Urinary bladder (tissue), 4 donors: ENCODE results near the gene TSPAN16. TPM values are rescaled to one million over a fixed set of nuclear protein-coding genes. Genes with fewer than 3 reads are reported as not detected.
"Not testable (repeated sequence)": the region's sequence is repeated elsewhere in the genome, so short reads cannot be mapped to it uniquely, and the experiment has no call there.

Experiments
- DNase-seq: peaks from one replicate; pipeline ENCODE4 v3.0.0-alpha.2; 2015; ENCODE audit errors: extremely low spot score
- H3K27ac ChIP-seq: one replicate; pipeline ENCODE4 v1.5.1; 2013; ENCODE audit warnings: low read depth, mild to moderate bottlenecking, moderate library complexity
- H3K36me3 ChIP-seq: one replicate; pipeline ENCODE4 v1.6.1; 2013; ENCODE audit warnings: mild to moderate bottlenecking, moderate library complexity; ENCODE audit not compliant: insufficient read depth
- H3K4me1 ChIP-seq: one replicate; pipeline ENCODE4 v1.6.1; 2013; ENCODE audit warnings: mild to moderate bottlenecking, moderate library complexity; ENCODE audit not compliant: insufficient read depth
- H3K4me3 ChIP-seq: one replicate; pipeline ENCODE4 v1.5.1; 2013; ENCODE audit warnings: low read depth, low read length
- WGBS: extraction: QIAGEN DNeasy Blood & Tissue Kit; methylation state at CpG from one replicate; pipeline ENCODE4 v1.1.7; 2013; 5-methylcytosine and 5-hydroxymethylcytosine counted together
- polyA plus RNA-seq: library from polyadenylated mRNA; stranded (reverse); fragments of 200-250 nt; gene quantifications from one replicate; pipeline ENCODE4 v1.2.3, GENCODE V29; 2013
- total RNA-seq: library from RNA; depleted of rRNA; stranded (reverse); fragments of >200 nt; gene quantifications from one replicate; pipeline ENCODE4 v1.2.3, GENCODE V29; 2014
- donor health status: healthy with polysubstance abuse.
- donor health status: healthy.

Gene TSPAN16
- total and polyA plus RNA-seq, 2 donors, result not detected

- Histone ChIP-seq H3K27ac (no peak overlapping the region), H3K4me1 (no peaks in the 10 kb centered on the region), H3K4me3 (no peak overlapping the region), H3K36me3 (no peaks in the 10 kb centered on the region)
- no peak for DNase-seq
- 87% methylated on average over 11 of the region's 11 CpGs for WGBS
Measured at GRCh38 chr19:11300811-11301120, 4.8 kb downstream of the TSPAN16 start.

GRCh38 chr19:11304936-11305335 lies 9.0 kb downstream of the TSPAN16 start:
- H3K27ac ChIP-seq, result no peak overlapping the region
- no peak for DNase-seq
- whole genome bisulfite sequencing, result 85% methylated on average over 5 of the region's 5 CpGs
- H3K4me1 ChIP-seq, result no peaks in the 10 kb centered on the region
- H3K36me3 ChIP-seq, result no peaks in the 10 kb centered on the region
- no peak overlapping the region for H3K4me3 ChIP-seq

- no peaks in the 10 kb centered on the region for H3K36me3 ChIP-seq
- no peak overlapping the region for H3K4me3 ChIP-seq
- WGBS, result 80% methylated on average over 9 of the region's 9 CpGs
- DNase-seq, result no peak
- no peak overlapping the region for H3K27ac ChIP-seq
- no peaks in the 10 kb centered on the region for H3K4me1 ChIP-seq
Measured at GRCh38 chr19:11306337-11306736, 10.4 kb downstream of the TSPAN16 start.

- H3K27ac ChIP-seq, DNase-seq, H3K36me3 ChIP-seq, H3K4me1 ChIP-seq, H3K4me3 ChIP-seq: not testable (repeated sequence)
- WGBS, result 70% methylated on average over 9 of the region's 9 CpGs
Measured at GRCh38 chr19:11320278-11320995, 24.5 kb downstream of the TSPAN16 start.

- WGBS, result 76% methylated on average over 14 of the region's 14 CpGs
- no peak overlapping the region for H3K27ac ChIP-seq
- no peak for DNase-seq
- no peaks in the 10 kb centered on the region for H3K4me1 ChIP-seq
- no peaks in the 10 kb centered on the region for H3K36me3 ChIP-seq
- no peak overlapping the region for H3K4me3 ChIP-seq
Measured at GRCh38 chr19:11321191-11322126, 25.5 kb downstream of the TSPAN16 start.

GRCh38 chr19:11322269-11323024 lies 26.5 kb downstream of the TSPAN16 start:
- Histone ChIP-seq H3K36me3 (no peaks in the 10 kb centered on the region), H3K4me3 (no peak overlapping the region), H3K27ac (no peak overlapping the region), H3K4me1 (no peaks in the 10 kb centered on the region)
- 53% methylated on average over 7 of the region's 7 CpGs for WGBS
- DNase-seq, result no peak

GRCh38 chr19:11323601-11324078 lies 27.7 kb downstream of the TSPAN16 start:
- 71% methylated on average over 5 of the region's 5 CpGs for WGBS
- Histone ChIP-seq H3K4me3 (no peak overlapping the region), H3K36me3 (no peaks in the 10 kb centered on the region), H3K27ac (peak overlapping the region; percentile 46), H3K4me1 (no peaks in the 10 kb centered on the region)
- DNase-seq, result no peak

GRCh38 chr19:11324079-11324661 lies 28.2 kb downstream of the TSPAN16 start:
- H3K27ac ChIP-seq, result peak overlapping the region; percentile 69
- H3K4me1 ChIP-seq, result no peaks in the 10 kb centered on the region
- WGBS, result 16% methylated on average over 10 of the region's 10 CpGs
- DNase-seq, result no peak
- H3K4me3 ChIP-seq, result no peak overlapping the region
- no peaks in the 10 kb centered on the region for H3K36me3 ChIP-seq

- 72% methylated on average over 17 of the region's 17 CpGs for WGBS
Measured at GRCh38 chr19:11324748-11325389, 28.9 kb downstream of the TSPAN16 start.

GRCh38 chr19:11325544-11325943 lies 29.6 kb downstream of the TSPAN16 start:
- H3K4me3 ChIP-seq, result no peak overlapping the region
- WGBS, result 89% methylated on average over 7 of the region's 7 CpGs
- no peak overlapping the region for H3K27ac ChIP-seq
- H3K4me1 ChIP-seq, result no peaks in the 10 kb centered on the region
- no peaks in the 10 kb centered on the region for H3K36me3 ChIP-seq
- no peak for DNase-seq

More at GRCh38 chr19:11324748-11325389, 28.9 kb downstream of the TSPAN16 start:
- no peaks in the 10 kb centered on the region for H3K4me1 ChIP-seq
- peak overlapping the region; percentile 69 for H3K27ac ChIP-seq
- H3K36me3 ChIP-seq, result no peaks in the 10 kb centered on the region
- H3K4me3 ChIP-seq, result no peak overlapping the region
- DNase-seq, result no peak

- Histone ChIP-seq H3K4me3 (no peak overlapping the region), H3K36me3 (peaks cover under 1% of the 10 kb centered on the region), H3K27ac (no peak overlapping the region), H3K4me1 (no peaks in the 10 kb centered on the region)
- no peak for DNase-seq
- 60% methylated on average over 4 of the region's 4 CpGs for WGBS
Measured at GRCh38 chr19:11330127-11330526, 34.2 kb downstream of the TSPAN16 start.

GRCh38 chr19:11331502-11331901 lies 35.5 kb downstream of the TSPAN16 start:
- no peak overlapping the region for H3K4me3 ChIP-seq
- H3K4me1 ChIP-seq, result no peaks in the 10 kb centered on the region
- H3K27ac ChIP-seq, result no peak overlapping the region
- no peak for DNase-seq
- 75% methylated on average over 4 of the region's 4 CpGs for WGBS
- H3K36me3 ChIP-seq, result peaks cover 8% of the 10 kb centered on the region

- peaks cover 8% of the 10 kb centered on the region for H3K36me3 ChIP-seq
Measured at GRCh38 chr19:11332822-11333221, 36.9 kb downstream of the TSPAN16 start.

More at GRCh38 chr19:11332822-11333221, 36.9 kb downstream of the TSPAN16 start:
- no peaks in the 10 kb centered on the region for H3K4me1 ChIP-seq
- WGBS, result 94% methylated on average over 5 of the region's 5 CpGs
- no peak overlapping the region for H3K4me3 ChIP-seq
- no peak for DNase-seq
- no peak overlapping the region for H3K27ac ChIP-seq
